Measurements from ENCODE around the gene FCRLB. TPM values are rescaled to one million over a fixed set of nuclear protein-coding genes. Genes with fewer than 3 reads are reported as not detected.
A peak's percentile ranks its signal among the peaks of the same experiment; 100 is the strongest.
"Not testable (repeated sequence)": the region's sequence is repeated elsewhere in the genome, so short reads cannot be mapped to it uniquely, and the experiment has no call there.

Gene FCRLB
- total and polyA plus RNA-seq, 3 donors from 2014 or later = 0.53 to 0.68 (median 0.63) TPM

DNA sequence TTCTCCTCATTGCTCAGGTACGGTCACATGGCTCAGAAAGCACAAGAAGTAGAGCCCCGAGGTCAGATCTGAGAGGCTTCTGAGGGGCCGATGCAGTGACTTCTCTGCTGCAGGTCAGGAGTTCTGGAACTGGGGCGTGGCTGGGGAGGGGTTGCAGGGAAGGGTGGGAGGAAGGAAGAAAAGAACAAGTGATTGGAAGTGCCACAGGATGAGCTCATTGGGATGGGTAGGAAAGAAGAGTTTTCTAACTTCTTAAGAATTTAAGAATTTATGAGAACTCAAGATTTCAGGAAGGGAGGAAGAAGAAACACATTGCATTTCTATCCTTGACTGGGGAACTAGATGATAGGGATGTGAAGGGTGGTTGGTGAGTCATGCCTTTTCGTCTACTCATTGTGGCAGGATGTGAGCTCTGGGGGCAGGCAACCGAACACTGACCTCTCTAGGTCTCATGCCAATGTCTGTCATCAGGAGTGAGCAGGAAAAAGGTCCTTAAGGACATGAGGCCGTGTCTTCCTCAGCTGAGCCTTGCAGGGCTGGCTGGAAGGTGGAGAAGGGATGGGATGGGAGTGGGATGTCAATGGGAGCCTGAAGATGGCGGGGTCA is 497 bp downstream of the FCRLB start:
- WGBS, 2 donors = 60 to 65% methylated on average over 8 of the region's 8 CpGs
- no peak overlapping the region for H3K4me3 ChIP-seq
- no peaks in the 10 kb centered on the region for H3K9me3 ChIP-seq
- H3K27ac ChIP-seq = no peak overlapping the region
- DNase-seq = no peak
- H3K36me3 ChIP-seq (ENCODE audit: low read depth, missing control alignments) = no peaks in the 10 kb centered on the region
- TF ChIP-seq POLR2A (IDR thresholded peaks at IDR 0.05) = no peak
- TF ChIP-seq, protein P1, sequence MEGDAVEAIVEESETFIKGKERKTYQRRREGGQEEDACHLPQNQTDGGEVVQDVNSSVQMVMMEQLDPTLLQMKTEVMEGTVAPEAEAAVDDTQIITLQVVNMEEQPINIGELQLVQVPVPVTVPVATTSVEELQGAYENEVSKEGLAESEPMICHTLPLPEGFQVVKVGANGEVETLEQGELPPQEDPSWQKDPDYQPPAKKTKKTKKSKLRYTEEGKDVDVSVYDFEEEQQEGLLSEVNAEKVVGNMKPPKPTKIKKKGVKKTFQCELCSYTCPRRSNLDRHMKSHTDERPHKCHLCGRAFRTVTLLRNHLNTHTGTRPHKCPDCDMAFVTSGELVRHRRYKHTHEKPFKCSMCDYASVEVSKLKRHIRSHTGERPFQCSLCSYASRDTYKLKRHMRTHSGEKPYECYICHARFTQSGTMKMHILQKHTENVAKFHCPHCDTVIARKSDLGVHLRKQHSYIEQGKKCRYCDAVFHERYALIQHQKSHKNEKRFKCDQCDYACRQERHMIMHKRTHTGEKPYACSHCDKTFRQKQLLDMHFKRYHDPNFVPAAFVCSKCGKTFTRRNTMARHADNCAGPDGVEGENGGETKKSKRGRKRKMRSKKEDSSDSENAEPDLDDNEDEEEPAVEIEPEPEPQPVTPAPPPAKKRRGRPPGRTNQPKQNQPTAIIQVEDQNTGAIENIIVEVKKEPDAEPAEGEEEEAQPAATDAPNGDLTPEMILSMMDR (IDR thresholded peaks at IDR 0.05) = no peak
- H3K27me3 ChIP-seq = no peaks in the 10 kb centered on the region
- H3K4me1 ChIP-seq = peaks cover 7% of the 10 kb centered on the region
- intact Hi-C loops (cut with DNase I; ENCODE audit: low total_unique reads) = no loop called here

DNA sequence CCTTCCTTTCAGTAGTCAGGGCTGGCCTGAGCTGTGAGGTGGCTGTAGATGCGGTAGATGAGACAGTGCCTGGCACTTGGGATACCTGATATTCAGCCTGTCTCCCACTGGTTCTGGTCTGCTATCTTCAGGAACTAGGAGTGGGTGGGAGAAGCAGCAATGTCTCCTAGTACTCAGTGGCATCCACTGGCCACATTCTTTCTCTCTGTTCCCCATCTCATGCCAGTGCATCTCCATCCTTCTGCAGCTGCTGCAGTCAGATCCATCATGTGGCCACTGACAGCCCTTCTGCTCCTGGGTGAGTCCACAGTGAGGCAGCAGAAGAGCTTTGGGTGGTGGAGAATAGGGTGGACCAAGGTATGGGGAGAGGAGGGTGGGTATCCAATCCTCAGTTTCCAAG is 1.1 kb downstream of the FCRLB start:
- DNase-seq = no peak
- intact Hi-C loops (cut with DNase I; ENCODE audit: low total_unique reads) = no loop called here
- no peak overlapping the region for H3K27ac ChIP-seq
- TF ChIP-seq, protein P1 (IDR thresholded peaks at IDR 0.05) = no peak
- TF ChIP-seq POLR2A (IDR thresholded peaks at IDR 0.05) = no peak
- H3K36me3 ChIP-seq (ENCODE audit: low read depth, missing control alignments) = no peaks in the 10 kb centered on the region
- no peak overlapping the region for H3K4me3 ChIP-seq
- peaks cover 7% of the 10 kb centered on the region for H3K4me1 ChIP-seq
- no peaks in the 10 kb centered on the region for H3K9me3 ChIP-seq
- H3K27me3 ChIP-seq = no peaks in the 10 kb centered on the region
- WGBS, 2 donors = 88 to 100% methylated on average over 1 of the region's 1 CpG

DNA sequence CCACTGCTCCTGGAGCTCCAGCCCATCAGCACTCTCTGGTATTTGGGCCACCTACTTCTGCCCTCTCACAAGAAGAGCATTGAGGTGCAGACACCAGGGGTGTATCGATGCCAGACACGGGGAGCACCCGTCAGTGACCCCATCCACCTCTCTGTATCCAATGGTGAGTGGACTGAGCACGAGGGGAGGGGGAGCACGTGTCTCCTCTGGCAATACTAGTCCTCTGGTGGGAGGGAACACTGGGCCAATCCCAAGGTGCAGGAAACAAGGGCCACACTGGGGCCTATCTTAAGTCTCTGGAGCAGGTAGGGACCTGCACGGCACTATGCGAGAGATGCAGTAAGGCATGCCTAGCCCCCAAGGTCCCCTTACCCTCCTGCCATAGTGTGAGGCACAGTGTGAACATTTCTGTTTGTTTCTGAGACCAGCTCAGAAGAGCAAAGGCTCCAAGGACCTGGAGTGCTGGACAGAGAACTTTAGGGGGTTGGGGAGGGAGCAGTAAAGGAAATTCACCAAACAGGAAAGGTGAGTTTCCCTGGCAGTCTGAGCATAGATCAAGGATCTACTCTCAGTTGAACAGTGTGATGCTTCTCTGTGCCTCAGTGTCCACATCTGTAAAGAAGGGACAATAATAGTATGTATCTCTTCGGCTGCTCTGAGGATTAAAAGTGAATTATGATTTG is 2.3 kb downstream of the FCRLB start:
- TF ChIP-seq, protein P1 (IDR thresholded peaks at IDR 0.05) = no peak
- TF ChIP-seq POLR2A (IDR thresholded peaks at IDR 0.05) = no peak
- intact Hi-C loops (cut with DNase I; ENCODE audit: low total_unique reads) = no loop called here
- H3K27ac ChIP-seq = no peak overlapping the region
- H3K9me3 ChIP-seq = no peaks in the 10 kb centered on the region
- H3K27me3 ChIP-seq = no peaks in the 10 kb centered on the region
- 90 to 91% methylated on average over 4 to 8 of the region's 8 CpGs for WGBS, 2 donors
- H3K4me1 ChIP-seq = peaks cover 7% of the 10 kb centered on the region
- no peak for DNase-seq
- no peak overlapping the region for H3K4me3 ChIP-seq
- no peaks in the 10 kb centered on the region for H3K36me3 ChIP-seq (ENCODE audit: low read depth, missing control alignments)

DNA sequence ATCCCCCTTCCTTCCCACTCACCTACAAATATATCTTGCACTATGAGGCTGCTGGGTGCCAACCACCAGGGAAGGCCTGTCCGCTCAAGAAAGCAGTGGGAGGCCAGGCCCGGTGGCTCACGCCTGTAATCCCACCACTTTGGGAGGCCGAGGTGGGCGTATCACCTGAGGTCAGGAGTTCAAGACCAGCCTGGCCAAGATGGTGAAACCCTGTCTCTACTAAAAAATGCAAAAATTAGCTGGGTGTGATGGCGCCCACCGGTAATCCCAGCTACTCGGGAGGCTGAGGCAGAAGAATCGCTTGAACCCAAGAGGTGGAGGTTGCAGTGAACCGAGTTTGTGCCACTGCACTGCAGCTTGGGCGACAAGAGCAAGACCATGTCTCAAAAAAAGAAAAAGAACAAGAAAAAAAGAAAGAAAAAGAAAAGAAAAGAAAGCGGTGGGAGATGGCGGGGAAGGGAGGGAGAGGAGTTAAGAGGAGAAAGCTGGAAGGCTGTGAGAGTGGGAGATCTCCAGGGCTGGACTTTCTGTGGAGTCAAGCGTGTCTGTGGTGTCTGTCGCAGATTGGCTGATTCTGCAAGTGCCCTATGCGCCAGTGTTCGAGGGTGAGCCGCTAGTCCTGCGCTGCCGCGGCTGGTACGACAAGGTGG is 4.0 kb downstream of the FCRLB start:
- H3K9me3 ChIP-seq; H3K36me3 ChIP-seq (ENCODE audit: low read depth, missing control alignments); H3K4me1 ChIP-seq; H3K27ac ChIP-seq; H3K27me3 ChIP-seq; intact Hi-C loops (cut with DNase I; ENCODE audit: low total_unique reads); DNase-seq: not testable (repeated sequence)
- peak overlapping the region; percentile 62 to 92 for H3K4me3 ChIP-seq
- WGBS, 2 donors = 30 to 39% methylated on average over 17 to 22 of the region's 22 CpGs

DNA sequence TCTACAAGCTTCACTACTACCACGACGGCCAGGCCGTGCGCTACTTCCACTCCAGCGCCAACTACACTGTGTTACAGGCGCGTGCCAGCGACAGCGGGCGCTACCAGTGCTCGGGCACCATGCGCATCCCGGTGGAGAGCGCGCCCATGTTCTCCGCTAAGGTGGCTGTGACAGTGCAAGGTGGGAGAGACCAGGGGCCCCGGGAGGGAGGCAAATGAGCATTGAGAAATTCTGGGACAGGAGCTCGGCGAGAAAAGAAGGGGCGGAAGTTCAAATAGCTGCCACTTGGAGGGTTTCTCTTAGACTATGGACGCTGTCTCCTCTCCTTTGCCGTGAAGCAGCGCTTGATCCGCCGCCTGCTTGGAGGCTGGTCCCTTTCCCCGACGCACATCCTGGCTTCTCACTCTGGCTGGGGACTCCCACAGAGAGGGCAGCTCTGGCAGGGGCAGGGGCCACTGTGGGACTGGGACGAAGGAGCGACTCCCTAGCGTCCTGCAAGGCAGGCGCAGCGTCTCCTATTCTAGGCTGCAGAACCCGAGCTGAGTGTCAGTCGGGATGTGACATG is 4.6 kb downstream of the FCRLB start:
- intact Hi-C loops (cut with DNase I; ENCODE audit: low total_unique reads) = no loop called here
- 0 to 1% methylated on average over 16 to 34 of the region's 34 CpGs for WGBS, 2 donors
- TF ChIP-seq, protein P1 (IDR thresholded peaks at IDR 0.05) = peak in 1 of 3 experiments; percentile 2
- TF ChIP-seq POLR2A (IDR thresholded peaks at IDR 0.05) = no peak
- peak; percentile 51 for DNase-seq
- peak overlapping the region; percentile 62 to 92 for H3K4me3 ChIP-seq
- H3K27me3 ChIP-seq = no peaks in the 10 kb centered on the region
- peak overlapping the region; percentile 81 to 87 for H3K27ac ChIP-seq
- H3K4me1 ChIP-seq = peaks cover 7% of the 10 kb centered on the region
- no peaks in the 10 kb centered on the region for H3K9me3 ChIP-seq
- H3K36me3 ChIP-seq (ENCODE audit: low read depth, missing control alignments) = no peaks in the 10 kb centered on the region
